Fibroblast of lung (primary cell): ENCODE results near the gene MDN1. TPM values are rescaled to one million over a fixed set of nuclear protein-coding genes. Genes with fewer than 3 reads are reported as not detected.

ENCODE experiments used
- DNase-seq, 2 donors: peaks; one replicate each; pipeline versions ENCODE4 v3.0.0 to v3.0.0-alpha.2; 2010; ENCODE audit warnings: low read depth in 2 of 2
- H2AFZ ChIP-seq: 2 replicates; pipeline ENCODE4 v1.5.1; 2012; ENCODE audit warnings: low read length, control low read depth, inconsistent platforms
- H3K27ac ChIP-seq: 2 replicates; pipeline ENCODE4 v1.5.1; 2011; ENCODE audit warnings: low read length, control low read depth; ENCODE audit not compliant: insufficient read depth
- H3K27me3 ChIP-seq: 2 replicates; pipeline ENCODE4 v1.5.1; 2011; ENCODE audit warnings: mild to moderate bottlenecking, low read length; ENCODE audit not compliant: control insufficient read depth, insufficient read depth
- H3K36me3 ChIP-seq: 2 replicates; pipeline ENCODE4 v1.5.1; 2011; ENCODE audit warnings: low read length; ENCODE audit not compliant: control insufficient read depth, insufficient read depth
- H3K4me1 ChIP-seq: 2 replicates; pipeline ENCODE4 v1.5.1; 2011; ENCODE audit warnings: low read length; ENCODE audit not compliant: control insufficient read depth, insufficient read depth; ENCODE audit errors: extremely low read depth
- H3K4me2 ChIP-seq: 2 replicates; pipeline ENCODE4 v1.5.1; 2011; ENCODE audit warnings: low read length, control low read depth; ENCODE audit not compliant: insufficient read depth; ENCODE audit errors: extremely low read depth
- H3K4me3 ChIP-seq, 4 experiments: fragments of 200-600 bp in 1 of 4; sonication (generic) in 1 of 4; replicated peaks in 1 of 4; 2 replicates each; pipeline ENCODE4 v1.5.1; 2011 to 2016; ENCODE audit warnings: low read length in 4 of 4, low read depth in 3 of 4, mild to moderate bottlenecking in 3 of 4, control low read depth in 2 of 4, inconsistent platforms in 1 of 4, mixed read lengths in 1 of 4; ENCODE audit not compliant: insufficient read depth in 1 of 4; ENCODE audit errors: control extremely low read depth in 1 of 4
- H3K79me2 ChIP-seq: 2 replicates; pipeline ENCODE4 v1.5.1; 2012; ENCODE audit warnings: mild to moderate bottlenecking, low read length, inconsistent platforms; ENCODE audit not compliant: control insufficient read depth, insufficient read depth
- H3K9ac ChIP-seq: 2 replicates; pipeline ENCODE4 v1.5.1; 2011; ENCODE audit warnings: mild to moderate bottlenecking, low read length, control low read depth; ENCODE audit not compliant: insufficient read depth
- H3K9me3 ChIP-seq: 2 replicates; pipeline ENCODE4 v1.5.1; 2012; ENCODE audit warnings: low read depth, low read length; ENCODE audit not compliant: control insufficient read depth, insufficient read depth
- H4K20me1 ChIP-seq: 2 replicates; pipeline ENCODE4 v1.5.1; 2011; ENCODE audit warnings: low read length; ENCODE audit not compliant: control insufficient read depth, insufficient read depth; ENCODE audit errors: extremely low read depth
- CTCF ChIP-seq, 2 donors: IDR thresholded peaks in 1 of 2; conservative IDR thresholded peaks in 1 of 2; 1 replicate in 1 of 2; 2 replicates in 1 of 2; pipeline ENCODE4 v1.5.1; 2011 to 2012; ENCODE audit warnings: low read length in 2 of 2, control low read depth in 1 of 2, inconsistent platforms in 1 of 2, low read depth in 1 of 2, mild to moderate bottlenecking in 1 of 2
- EZH2 ChIP-seq: IDR thresholded peaks from 2 replicates; pipeline ENCODE4 v1.5.1; 2012; ENCODE audit warnings: low read length, control low read depth, mild to moderate bottlenecking; ENCODE audit errors: missing control alignments
- polyA plus RNA-seq, 2 donors: library from polyadenylated mRNA; depleted of rRNA in 1 of 2; stranded (reverse) in 1 of 2; unstranded in 1 of 2; fragments of >200 nt; gene quantifications; 2 replicates each; pipeline ENCODE4 v1.2.1, GENCODE V29; 2011 to 2012; ENCODE audit warnings: missing spikeins in 1 of 2
- total RNA-seq: library from RNA; depleted of rRNA; stranded (reverse); fragments of >200 nt; gene quantifications from 2 replicates; pipeline ENCODE4 v1.2.1, GENCODE V29; 2014

MDN1 gene
- total and polyA plus RNA-seq, 2 donors (not counting 1 experiment from before 2014, with no cell fraction given): 5.9 to 23.5 TPM

GRCh38 chr6:89667872-89668556 lies 151.6 kb downstream of the MDN1 start:
- Histone ChIP-seq H3K4me1 (no peaks in the 10 kb centered on the region), H3K79me2 (no peaks in the 10 kb centered on the region), H4K20me1 (no peaks in the 10 kb centered on the region), H2AFZ (no peak overlapping the region), H3K4me2 (no peak overlapping the region), H3K36me3 (peaks cover 7% of the 10 kb centered on the region), H3K4me3 (no peak overlapping the region), H3K27ac (no peak overlapping the region), H3K27me3 (no peaks in the 10 kb centered on the region), H3K9me3 (no peaks in the 10 kb centered on the region), H3K9ac (no peak overlapping the region)
- peak; percentile 40 to 56 for DNase-seq
- TF ChIP-seq CTCF (conservative IDR thresholded peaks at IDR 0.05 in 1 of 2, IDR thresholded peaks at IDR 0.05 in 1 of 2; ENCODE audit: low read depth in 1 of 2, low read length in 2 of 2) (no peak), EZH2 (no peak)

GRCh38 chr6:89662659-89663223 lies 156.9 kb downstream of the MDN1 start:
- no peak for TF ChIP-seq EZH2
- TF ChIP-seq CTCF (conservative IDR thresholded peaks at IDR 0.05 in 1 of 2, IDR thresholded peaks at IDR 0.05 in 1 of 2; ENCODE audit: low read depth in 1 of 2, low read length in 2 of 2): no peak

GRCh38 chr6:89661559-89661958 lies 158.0 kb downstream of the MDN1 start:
- Histone ChIP-seq H2AFZ (no peak overlapping the region), H4K20me1 (no peaks in the 10 kb centered on the region), H3K4me2 (no peak overlapping the region), H3K79me2 (no peaks in the 10 kb centered on the region), H3K27me3 (no peaks in the 10 kb centered on the region), H3K4me3 (no peak overlapping the region), H3K4me1 (no peaks in the 10 kb centered on the region), H3K9me3 (no peaks in the 10 kb centered on the region), H3K36me3 (peaks cover 6% of the 10 kb centered on the region), H3K9ac (no peak overlapping the region), H3K27ac (no peak overlapping the region)
- DNase-seq: no peak
- no peak for TF ChIP-seq EZH2
- TF ChIP-seq CTCF (conservative IDR thresholded peaks at IDR 0.05 in 1 of 2, IDR thresholded peaks at IDR 0.05 in 1 of 2; ENCODE audit: low read depth in 1 of 2, low read length in 2 of 2): no peak

More at GRCh38 chr6:89662659-89663223, 156.9 kb downstream of the MDN1 start:
- H3K4me3 ChIP-seq: no peak overlapping the region
- no peaks in the 10 kb centered on the region for H3K4me1 ChIP-seq
- H3K4me2 ChIP-seq: no peak overlapping the region
- H4K20me1 ChIP-seq: no peaks in the 10 kb centered on the region
- H3K9ac ChIP-seq: no peak overlapping the region
- H3K9me3 ChIP-seq: no peaks in the 10 kb centered on the region
- peaks cover 4% of the 10 kb centered on the region for H3K36me3 ChIP-seq
- H3K27ac ChIP-seq: no peak overlapping the region
- no peaks in the 10 kb centered on the region for H3K27me3 ChIP-seq
- no peak overlapping the region for H2AFZ ChIP-seq
- DNase-seq: no peak
- no peaks in the 10 kb centered on the region for H3K79me2 ChIP-seq
